NT2/D1 (cell line): Measurements from ENCODE around the gene HOXA5.
A peak's percentile ranks its signal among the peaks of the same experiment; 100 is the strongest.

ENCODE experiments used
- DNase-seq: peaks from one replicate; pipeline ENCODE4 v3.0.0-alpha.2; 2011; ENCODE audit warnings: low read depth, low spot score
- H3K27me3 ChIP-seq: 2 replicates; pipeline ENCODE4 v1.6.0; 2011; ENCODE audit warnings: mild to moderate bottlenecking; ENCODE audit not compliant: insufficient read length, insufficient read depth
- H3K36me3 ChIP-seq: 2 replicates; pipeline ENCODE4 v1.6.1; 2011; ENCODE audit warnings: mild to moderate bottlenecking, low read length, mixed read lengths; ENCODE audit not compliant: insufficient read depth, insufficient read length
- H3K4me1 ChIP-seq: 2 replicates; pipeline ENCODE4 v1.5.1; 2011; ENCODE audit not compliant: insufficient read depth, insufficient read length
- H3K4me3 ChIP-seq: 2 replicates; pipeline ENCODE4 v1.5.1; 2011; ENCODE audit warnings: low read depth; ENCODE audit not compliant: insufficient read length
- H3K9ac ChIP-seq: 2 replicates; pipeline ENCODE4 v1.6.0; 2011; ENCODE audit warnings: low read depth; ENCODE audit not compliant: insufficient read length
- H3K9me3 ChIP-seq: 2 replicates; pipeline ENCODE4 v1.5.1; 2011; ENCODE audit warnings: mild to moderate bottlenecking, low read length; ENCODE audit not compliant: insufficient read depth
- SUZ12 ChIP-seq: IDR thresholded peaks from 2 replicates; pipeline ENCODE4 v1.6.1; 2011; ENCODE audit not compliant: insufficient read length, insufficient read depth; ENCODE audit errors: extremely low read depth
- YY1 ChIP-seq: IDR thresholded peaks from 2 replicates; pipeline ENCODE4 v1.6.1; 2011; ENCODE audit not compliant: insufficient read length, insufficient read depth
- ZNF274 ChIP-seq: IDR thresholded peaks from 2 replicates; pipeline ENCODE4 v1.6.1; 2011; ENCODE audit warnings: mild to moderate bottlenecking, low read depth, low read length

HOXA5 gene

DNA sequence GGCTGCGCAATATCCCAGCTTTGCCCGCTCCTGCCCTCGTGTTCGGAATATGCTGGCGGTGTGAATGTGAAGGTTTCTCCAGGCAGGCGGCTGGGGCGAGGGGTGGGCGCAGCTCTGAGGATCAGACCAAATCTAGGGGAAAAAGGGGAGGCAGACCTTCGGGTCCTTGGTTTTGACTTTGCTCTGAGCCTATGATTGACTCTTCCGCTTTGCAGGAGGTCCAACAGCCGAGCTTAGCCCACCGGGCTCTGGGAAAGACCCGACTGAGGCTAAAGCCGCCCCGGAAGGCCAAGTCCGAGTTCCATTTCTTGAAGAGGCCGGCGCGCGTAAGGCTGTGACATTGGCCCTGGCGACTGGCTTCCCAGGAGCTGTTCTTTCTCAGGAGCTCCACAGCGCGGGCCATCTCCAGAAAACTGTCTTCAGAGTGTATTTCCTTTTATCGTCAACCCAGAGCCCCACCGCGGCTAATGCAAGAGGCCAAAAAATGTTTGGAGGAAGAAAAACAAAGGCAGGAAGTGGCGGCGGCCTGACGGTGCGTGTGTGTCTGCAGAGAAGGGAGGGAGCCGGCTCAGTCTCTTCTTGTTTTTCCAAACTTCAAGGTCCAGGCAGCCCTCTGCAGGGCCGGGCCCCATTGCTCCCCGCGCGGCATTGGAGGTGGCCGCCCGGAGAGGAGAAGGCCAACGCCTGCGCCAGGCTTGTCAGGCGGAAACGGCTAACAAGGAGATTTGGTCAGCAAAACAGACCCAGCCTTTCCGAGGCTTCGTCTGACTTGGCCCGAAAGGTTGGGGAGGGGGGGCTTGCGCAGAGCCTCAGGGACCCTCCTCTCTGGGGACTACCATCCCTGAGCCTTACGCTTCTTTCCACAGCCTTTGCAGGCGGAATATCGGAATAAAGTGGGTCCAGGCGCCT lies 45.2 kb upstream of the HOXA5 start:
- peaks cover 100% of the 10 kb centered on the region for H3K27me3 ChIP-seq
- H3K4me3 ChIP-seq = peak overlapping the region; percentile 4
- DNase-seq = no peak
- no peaks in the 10 kb centered on the region for H3K36me3 ChIP-seq
- peaks cover 32% of the 10 kb centered on the region for H3K4me1 ChIP-seq
- TF ChIP-seq SUZ12 (peak; percentile 41), ZNF274 (no peak)
- no peak overlapping the region for H3K9ac ChIP-seq
- H3K9me3 ChIP-seq = no peaks in the 10 kb centered on the region

DNA sequence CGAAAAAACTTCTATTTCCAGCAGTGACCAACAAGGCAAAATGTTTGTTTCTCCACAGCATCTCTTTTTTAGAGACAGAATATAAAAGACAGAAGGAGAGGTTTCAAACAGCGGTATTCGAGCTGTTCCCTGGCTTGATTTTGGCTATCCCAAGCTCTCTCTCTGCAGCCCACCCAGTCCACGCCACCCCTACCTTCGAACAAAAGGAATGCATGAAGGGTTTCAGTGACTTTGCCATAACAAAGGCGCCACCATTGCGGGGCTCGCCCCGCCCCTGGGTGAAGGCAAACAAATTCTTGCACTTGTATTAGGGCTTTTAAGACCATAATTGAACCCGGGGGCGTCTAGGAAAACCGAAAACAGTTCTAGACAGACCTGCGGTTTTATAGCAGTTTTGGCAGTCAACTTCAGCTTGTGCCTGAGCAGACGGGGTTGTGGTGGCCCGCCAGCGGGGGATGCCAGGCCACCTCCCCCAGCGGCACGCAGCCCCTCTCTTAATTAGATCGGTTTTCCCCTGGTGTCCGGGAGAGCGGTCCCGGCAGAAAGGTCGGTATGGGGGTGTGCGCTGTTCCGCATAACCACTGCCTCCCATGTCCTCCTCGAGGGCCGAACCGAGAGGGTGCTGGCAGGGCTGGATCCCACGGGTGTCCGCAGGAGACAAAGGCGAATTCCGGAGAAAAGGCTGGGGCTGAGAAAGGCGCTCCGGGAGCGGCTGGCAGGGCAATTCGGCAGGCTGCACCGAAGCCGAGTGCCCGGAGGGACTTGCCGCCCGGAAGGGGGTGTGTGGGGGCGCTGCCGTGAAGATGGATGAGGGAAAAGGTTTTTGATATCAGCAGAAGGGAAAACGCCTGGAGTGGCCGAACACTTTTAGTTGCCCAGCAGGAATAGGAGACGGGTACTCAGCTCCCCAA lies 44.2 kb upstream of the HOXA5 start:
- H3K27me3 ChIP-seq = peaks cover 100% of the 10 kb centered on the region
- DNase-seq = no peak
- TF ChIP-seq SUZ12 = peak; percentile 81
- TF ChIP-seq ZNF274 = no peak
- no peak overlapping the region for H3K4me3 ChIP-seq
- H3K9ac ChIP-seq = peak overlapping the region; percentile 42
- H3K36me3 ChIP-seq = no peaks in the 10 kb centered on the region
- no peaks in the 10 kb centered on the region for H3K9me3 ChIP-seq
- peaks cover 35% of the 10 kb centered on the region for H3K4me1 ChIP-seq

DNA sequence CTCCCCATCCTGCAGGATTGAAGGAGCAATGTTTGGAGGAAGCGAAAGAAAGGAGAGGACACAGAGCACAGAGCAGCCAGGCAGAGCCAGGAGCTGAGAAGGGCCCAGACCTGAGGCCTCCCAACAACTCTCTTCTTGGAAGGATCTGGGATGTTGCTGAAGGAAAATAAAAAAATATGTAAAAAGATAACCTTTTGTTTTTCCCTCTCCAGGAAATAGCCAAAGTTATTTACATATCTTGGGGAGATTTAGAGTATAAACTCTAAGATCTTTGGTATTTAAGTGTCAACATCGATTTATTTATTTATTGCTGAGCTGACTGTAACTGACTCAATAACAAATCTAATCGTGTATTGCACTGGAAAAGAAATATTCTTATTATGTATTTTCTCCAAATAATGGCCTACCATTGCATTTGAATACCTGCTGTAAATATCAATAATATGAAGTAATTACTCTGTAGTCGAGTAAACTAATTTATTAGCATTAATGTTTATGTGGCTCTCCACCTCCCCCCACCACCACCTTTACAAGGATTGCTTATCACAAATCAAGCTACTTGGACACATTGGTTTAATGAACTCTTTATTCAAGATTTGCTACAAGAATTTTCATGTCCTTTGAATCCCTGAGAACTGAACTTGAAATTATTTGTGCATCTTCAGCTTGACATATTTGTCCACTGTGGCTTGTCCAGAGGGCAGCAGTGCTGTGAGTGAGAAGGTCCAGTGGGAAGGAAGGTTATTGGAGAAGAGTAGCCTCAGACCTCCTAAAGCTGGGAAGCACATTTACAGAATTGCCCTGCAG lies 43.4 kb upstream of the HOXA5 start:
- Histone ChIP-seq H3K9me3 (no peaks in the 10 kb centered on the region), H3K27me3 (peaks cover 100% of the 10 kb centered on the region), H3K36me3 (no peaks in the 10 kb centered on the region), H3K4me3 (no peak overlapping the region), H3K9ac (no peak overlapping the region), H3K4me1 (peaks cover 31% of the 10 kb centered on the region)
- no peak for TF ChIP-seq ZNF274
- TF ChIP-seq YY1 = no peak
- peak; percentile 7 for TF ChIP-seq SUZ12
- no peak for DNase-seq

DNA sequence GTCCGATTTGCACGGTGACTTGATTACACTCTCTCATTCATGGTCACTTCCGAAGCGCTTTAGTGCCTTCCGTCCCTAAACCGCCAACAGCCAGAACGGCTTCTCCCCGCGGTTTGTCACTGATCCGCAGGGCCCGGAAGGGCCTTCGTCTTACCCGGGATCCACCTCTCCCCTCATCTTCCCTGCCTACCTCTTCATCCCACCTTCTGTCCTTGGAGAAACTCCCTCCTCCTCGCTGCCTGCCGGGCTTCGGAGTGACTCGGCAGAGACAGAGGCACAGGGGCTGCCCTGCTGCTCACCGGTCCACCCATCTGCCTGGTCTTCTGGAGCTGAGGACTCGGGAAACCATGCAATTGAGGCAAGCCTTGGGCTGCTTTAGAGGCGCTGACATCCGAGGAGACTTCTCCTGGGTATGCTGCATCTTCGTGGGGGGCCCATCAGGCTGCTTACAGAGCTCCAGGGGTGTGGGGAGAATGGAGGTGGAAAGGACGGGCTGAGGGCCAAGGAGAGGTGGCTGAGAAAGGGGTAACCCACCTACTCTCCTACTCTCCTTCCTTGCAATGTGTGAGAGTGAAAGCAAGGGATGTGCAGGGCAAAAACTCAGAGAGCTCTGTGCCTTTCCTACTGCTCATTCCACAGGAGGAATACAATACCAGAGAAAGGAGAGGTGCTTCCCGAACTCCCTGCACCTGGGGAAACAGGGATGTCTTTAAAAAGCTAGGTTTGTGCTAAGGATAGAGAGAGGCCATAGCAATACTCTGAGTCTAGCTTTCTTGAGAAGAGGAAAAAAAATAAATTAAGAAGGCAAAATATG lies 42.6 kb upstream of the HOXA5 start:
- Histone ChIP-seq H3K36me3 (no peaks in the 10 kb centered on the region), H3K27me3 (peaks cover 100% of the 10 kb centered on the region), H3K9me3 (no peaks in the 10 kb centered on the region), H3K4me3 (no peak overlapping the region), H3K4me1 (peaks cover 28% of the 10 kb centered on the region), H3K9ac (no peak overlapping the region)
- no peak for DNase-seq
- TF ChIP-seq SUZ12 (no peak), YY1 (no peak), ZNF274 (no peak)

DNA sequence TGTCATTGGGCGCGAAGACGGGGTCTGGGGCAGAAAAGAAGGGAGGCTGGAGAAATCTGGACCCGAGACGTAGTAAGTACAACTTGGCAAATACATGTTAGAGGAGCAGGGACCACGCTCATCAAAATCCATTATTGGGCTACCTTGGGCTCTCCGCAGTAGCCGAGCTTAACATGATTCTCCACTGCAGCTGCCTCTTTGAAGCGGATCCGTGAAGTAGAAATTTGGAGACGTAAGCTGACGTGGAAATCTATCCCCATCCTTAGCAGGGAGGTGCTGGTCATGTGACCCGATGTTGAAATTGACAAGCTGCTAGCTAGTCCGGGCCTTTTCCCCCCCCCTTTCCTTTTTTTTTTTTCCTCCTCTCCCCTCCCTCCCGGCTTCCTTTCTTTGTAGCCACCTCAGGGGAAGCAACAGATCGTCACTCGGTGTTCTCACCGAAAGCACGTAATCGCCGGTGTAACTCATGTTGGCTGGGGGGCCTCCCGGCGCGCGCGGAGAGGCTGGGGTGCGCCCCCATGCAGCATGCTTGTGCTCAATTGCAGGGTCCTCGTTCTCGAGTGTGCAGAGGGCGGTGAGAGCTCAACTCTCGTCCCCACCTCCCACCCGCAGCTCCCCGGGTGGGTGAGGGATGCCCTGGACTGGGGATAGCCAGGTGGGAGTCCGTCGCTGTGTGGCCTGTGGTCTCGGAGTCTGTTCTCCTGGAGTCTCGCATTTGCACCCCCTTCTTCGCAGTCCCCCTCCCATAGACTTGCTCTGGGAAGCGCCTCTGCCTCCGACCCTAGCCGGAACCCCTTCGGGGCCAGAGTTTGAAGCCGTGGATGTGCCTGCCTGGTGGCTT lies 41.8 kb upstream of the HOXA5 start, which contains the start of gene HOXA11:
Gene HOXA11, minus strand, starts transcription at position 220 of the 841 bp plus-strand sequence. Its CDS starts 88 bp downstream, at position 132.
- Histone ChIP-seq H3K9ac (peak within 1 kb of the TSS; percentile 42), H3K4me1 (peaks cover 28% of the 10 kb centered on the region), H3K36me3 (no peaks in the 10 kb centered on the region), H3K4me3 (peak within 1 kb of the TSS; percentile 23), H3K9me3 (no peaks in the 10 kb centered on the region), H3K27me3 (peaks cover 100% of the 10 kb centered on the region)
- TF ChIP-seq YY1 (no peak), SUZ12 (peak; percentile 0)
- DNase-seq = no peak
